GM11168 (cell line): Measurements from ENCODE around the gene GATA5.

Experiments
- in situ Hi-C: fragments of 300-500 bp; cut with MboI; formaldehyde crosslinking; loops from one replicate; pipeline ENCODE4 v1.12.0; 2022; ENCODE audit warnings: low sequenced_read_pairs; ENCODE audit not compliant: unreplicated experiment

GATA5 gene

DNA sequence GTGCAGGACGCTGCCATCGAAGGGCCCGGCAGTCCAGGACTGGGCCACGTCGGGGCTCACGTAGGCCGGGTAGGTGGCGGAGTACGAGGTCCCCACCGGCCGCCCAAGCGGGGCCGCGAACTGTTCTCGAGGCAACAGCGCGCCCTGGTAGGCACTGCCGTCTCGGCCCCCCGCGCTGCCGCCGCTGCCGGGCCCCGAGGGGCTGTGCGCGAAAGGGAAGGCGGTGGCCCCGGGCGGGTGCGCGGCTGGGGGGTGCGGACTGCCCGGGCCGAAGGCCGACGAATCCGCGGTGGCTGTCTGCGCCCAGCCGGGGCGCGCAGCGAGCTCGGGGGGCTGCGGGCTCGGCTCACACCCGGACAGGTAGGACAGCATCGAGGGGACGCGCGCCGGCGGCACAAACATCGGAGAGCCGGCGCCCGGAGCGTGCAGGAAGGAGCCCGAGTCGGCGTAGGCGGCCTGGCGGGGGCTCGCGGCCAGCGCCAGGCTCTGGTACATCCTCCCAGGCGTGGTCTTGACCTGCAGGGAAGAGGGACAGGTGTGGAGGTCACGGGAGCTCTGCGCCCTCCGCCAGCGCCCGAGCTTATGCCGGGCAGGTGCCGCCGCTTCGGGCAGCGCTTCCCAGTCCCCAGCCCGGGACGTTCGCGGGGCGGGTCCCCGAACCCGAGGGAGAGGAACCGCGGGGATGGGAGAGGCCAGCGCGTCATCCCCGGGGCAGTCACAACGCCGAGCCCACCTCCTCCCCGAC is 596 bp downstream of the GATA5 start:
- in situ Hi-C loops: no loop called here

DNA sequence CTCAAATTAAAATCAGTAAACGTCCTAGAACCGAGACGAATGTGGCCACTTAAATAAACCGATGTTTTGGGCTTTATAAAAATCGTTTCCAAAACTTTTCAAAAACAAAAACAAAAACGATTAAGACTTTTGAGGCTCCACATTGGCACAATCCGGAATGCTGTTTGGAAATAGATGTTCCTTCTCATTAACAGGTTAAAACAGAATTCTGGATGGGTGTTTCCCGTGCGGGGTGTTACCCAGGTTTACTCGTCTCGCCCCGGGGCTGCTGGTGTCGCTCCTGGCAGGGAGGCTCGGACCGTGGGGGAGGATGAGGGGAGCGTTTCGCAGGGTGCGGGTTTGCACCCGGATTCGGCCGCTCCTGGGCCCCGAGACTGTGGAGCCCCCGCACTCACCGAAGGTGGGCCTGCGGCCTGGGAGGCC is 1.2 kb downstream of the GATA5 start:
- in situ Hi-C loops: no loop called here

DNA sequence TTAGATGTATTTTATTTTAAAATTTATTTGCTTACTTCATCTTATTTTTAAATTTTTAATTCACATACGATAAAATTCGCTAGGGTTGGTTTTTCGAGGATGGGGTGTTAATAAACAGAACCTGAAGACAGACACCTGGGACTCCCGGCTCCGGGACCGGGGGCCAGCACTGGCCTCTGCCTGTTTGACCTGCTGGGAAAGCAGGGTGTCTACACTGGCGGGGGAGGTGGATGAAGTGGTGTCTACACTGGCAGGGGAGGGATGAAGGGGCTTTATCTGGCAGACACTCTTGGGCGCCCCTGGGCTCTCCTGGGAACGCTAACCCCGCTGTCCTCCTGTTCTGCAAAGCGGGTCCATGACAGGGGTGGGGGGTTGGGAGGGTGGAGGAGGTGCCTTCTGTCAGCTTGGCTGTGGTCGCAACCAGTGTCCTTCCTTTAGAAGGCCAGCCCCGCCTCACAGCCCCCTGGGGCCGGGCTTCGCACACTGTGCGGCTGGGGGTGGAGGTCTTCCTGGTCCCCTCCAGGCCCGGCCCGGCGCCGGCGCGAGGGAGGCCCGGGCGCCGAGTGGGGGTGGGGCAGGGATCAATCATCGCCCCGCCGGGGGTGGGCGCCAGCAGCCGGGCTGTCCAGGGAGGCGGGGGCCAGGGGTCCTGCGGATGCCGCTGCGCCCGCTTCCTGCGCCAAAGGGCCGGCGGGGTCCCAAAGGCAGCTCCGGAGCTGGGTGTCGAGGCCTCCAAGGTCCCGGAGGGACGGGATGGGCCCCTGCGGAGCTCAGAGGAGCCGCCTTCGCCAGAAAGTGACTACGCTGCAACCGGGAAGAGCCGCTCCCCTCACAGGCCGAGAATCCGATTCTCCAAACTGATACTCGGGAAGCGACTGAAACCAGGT is 1.8 kb downstream of the GATA5 start:
- in situ Hi-C loops: no loop called here

DNA sequence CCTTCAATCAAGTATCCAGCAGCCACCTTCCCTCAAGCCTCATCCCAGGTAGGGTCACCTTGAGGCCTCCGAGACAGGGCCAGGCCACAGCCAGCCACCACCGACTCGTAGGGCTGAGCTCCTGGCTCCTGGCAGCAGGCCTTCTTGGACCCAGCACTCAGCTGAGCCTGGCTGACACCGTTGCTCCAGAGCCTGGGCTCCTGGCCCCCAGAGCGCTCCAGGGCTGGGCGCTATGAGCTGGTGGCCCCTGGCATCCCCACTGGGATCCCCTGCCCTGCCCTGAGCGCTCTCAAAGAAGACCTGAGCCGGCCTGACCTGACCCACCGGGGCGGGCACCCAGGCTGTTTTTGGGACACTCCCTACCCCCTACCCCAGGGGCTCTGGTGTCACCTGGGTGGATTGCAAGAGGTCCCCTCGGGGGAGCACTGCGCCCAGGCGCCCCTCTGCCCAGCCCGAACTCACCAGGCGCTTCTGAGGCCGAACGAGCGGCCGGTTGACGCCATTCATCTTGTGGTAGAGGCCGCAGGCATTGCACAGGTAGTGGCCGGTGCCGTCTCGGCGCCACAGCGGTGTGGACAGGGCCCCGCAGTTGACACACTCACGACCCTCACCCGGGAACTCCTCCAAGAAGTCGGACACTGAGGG is 2.7 kb downstream of the GATA5 start:
- in situ Hi-C loops: no loop called here

DNA sequence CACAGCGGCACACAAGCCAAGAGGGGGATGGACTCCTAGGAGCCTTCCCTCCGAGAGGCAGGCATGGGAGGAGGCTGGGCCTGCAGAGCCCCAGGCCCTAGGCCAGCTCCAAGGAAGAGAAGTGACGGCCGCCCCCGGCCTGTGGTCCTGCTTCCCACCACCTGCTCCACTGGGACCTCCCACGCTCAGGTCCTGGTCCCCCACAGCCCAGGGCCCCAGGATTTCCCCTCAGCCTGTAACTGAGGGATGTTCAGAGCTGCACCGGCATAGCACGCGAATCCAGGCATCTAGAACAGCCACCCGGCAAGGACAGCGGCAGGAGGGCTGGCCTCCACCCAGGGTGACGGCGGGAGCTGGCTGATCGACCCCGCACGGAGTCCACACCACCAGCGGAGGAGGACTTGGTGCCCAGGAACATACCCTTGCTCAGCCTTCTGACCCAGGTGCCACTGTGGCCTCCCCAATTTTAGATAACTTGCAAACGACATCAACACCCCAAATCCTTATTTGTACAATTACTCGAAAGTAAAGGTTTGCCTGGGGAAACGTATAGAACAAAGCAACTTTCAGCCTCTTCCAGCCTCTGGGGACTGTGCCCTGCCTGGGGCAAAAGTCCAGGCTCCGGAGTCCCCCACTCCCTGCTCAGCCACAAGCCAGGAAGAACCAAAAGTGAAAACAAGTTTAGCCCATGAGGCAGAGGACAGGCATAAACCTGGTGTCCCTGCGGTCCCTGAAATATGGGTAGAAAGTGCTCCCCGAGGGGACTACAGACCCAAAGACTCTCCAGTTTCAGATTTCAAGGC is 3.5 kb downstream of the GATA5 start:
- in situ Hi-C loops: no loop called here

DNA sequence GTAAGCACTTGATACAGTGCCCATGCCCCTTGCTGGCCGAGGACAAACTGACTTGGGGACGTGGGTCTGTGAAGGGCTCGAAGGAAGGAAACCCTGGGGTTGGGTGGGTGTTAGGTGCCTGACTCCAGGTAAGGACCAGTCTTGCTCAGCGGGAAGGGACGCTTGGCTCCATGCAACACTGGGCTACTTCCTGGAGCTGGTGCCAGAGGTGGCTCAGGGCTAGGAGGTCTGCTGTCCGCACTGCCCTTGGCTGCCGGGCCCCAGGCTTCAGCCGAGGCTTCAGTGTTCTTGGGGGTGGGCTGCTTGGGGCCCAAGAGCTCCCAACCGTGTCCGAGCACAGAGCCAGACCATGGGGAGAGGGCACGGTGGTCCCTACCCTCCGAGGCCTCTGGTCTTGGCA is 5.3 kb downstream of the GATA5 start:
- in situ Hi-C loops: no loop called here

DNA sequence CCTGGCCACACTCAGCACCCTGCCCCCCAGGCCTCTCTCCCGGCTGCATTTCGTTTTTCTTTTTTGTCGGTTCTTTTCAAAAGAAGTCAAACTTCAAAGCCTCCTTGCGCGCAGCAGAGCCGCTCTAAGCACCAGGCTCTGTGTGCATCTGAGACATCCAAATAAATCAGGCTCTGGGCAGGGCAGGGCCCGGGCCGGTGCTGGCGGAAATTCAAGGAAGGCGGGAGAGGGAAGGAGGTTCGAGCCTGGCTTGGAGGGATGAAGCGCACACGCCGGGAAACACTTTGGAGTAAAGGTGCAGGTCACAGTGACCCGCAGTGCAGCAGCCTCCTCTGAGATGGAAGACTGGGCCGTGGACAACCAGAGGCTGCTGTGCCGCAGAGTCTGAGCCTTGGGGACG is 5.8 kb downstream of the GATA5 start:
- in situ Hi-C loops: no loop called here

DNA sequence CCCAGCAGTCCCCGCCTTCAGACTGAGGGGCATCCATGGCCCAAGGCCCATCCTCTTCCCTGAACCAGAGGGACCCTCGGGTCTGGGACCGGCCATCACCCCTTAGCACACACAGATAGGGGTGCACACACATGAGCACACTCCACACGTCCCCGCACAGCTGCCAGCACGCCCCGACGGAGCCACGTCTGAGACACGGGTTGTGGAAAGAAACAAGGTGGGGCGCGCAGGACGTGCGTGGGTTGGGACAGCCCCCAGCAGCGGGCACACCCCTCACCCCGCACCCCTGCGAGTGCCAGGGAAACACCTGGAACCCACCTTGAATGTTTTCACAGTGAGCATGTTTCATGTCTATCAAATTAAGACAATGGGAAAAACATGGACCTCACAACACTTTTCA is 6.4 kb downstream of the GATA5 start:
- in situ Hi-C loops: no loop called here

DNA sequence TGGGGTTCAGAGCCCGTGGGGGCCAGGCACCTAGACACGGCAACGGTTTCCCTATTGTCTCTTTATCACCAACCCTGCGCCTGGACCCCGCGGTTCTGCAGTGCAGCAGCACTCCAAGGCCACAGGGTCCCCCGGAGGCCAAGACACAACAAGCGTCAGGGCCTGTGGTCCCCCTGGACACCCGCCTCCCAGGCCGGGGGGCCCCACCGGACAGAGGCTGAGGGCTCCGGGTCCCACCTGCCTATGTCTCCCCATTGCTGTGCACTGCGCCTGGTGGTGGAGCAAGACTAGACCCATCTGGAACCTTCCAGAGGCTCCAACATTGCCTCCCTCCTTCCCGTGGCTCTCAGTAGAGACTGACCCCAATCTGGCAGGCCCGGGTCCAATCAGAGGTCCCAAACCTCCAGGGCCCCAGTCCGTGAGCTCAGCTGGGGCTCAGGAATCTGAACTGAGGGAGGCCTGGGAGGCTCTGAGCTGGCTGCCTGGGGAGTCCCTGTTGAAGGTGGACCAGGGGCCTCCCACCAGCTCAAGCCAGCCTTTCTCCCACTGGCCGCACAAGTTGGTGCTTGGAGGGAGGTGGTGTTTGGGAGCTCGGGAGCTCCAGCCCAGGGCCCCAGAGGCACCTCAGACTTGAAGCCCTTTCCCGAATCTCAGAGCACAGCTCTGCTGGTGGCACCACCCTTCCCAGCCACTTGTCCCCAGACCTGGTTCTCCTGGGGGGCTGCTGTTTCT is 8.8 kb downstream of the GATA5 start:
- in situ Hi-C loops: no loop called here

DNA sequence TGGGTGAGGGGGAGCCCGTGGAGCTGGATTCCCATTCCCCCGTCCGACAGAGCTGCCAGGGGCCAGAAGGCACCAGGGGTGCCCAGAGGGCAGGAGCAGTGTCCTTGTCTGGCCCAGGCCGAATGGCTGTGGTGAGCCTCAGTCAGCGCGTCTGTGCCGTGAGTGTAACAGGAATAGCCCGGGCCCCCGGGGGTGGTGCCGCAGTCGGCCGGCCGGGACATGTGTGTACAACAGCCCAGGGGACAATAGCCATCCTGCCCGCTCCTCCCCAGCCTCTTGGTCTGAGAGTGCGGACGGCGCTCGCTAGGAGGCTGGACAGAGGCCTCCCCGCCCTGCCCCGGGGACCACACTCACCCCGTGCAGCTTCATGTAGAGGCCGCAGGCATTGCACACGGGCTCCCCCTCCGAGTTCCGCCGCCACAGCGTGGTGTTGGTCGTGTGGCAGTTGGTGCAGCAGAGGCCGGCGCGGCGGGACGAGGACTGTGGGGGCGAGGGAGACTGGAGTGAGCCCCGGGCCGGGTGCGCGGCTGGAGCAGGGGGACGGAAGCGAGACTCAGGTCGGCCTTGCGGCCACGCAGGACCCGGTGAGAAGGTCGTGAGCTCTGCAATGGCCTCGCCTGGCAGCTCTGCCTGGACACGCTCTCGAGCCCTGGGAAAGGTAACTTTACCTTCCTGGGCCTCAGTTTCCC is 9.6 kb downstream of the GATA5 start:
- in situ Hi-C loops: no loop called here

DNA sequence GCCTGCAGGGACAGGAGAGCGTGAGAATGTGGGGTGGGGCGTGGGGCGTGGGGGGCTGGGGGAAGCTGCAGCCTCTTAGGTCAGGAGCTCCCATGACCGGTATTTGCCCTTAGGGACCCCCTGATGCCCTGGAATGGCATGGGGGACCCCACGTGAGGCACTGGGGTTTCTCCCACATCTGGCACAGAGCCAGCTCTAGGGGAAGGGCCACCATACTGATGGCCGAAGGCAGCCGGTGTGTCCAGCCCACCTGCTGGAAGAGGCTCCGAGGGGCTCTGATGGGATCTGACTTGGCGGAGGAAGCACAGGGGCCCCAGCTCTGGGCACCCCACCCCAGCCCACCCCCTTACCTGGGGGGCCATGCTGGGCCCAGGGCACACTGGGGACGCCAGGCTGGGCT is 10.8 kb downstream of the GATA5 start:
- in situ Hi-C loops: no loop called here

DNA sequence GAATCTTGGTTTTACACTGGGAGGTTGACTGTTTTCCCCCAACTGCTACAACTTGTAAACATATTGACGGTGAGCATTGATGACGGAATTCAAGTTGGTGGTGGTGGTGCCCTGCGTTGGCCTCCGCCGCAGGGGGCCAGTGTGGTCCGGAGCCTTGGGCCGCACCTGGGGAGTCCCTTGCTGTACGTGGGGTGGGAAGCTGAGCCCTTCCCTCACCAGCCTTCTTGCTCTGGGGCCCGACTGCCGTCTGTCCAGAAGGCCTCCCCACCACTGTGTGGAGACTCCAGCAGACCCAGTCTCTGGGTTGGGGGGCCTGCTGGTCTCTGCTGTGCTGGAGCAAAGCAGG is 11.4 kb downstream of the GATA5 start:
- in situ Hi-C loops: no loop called here

DNA sequence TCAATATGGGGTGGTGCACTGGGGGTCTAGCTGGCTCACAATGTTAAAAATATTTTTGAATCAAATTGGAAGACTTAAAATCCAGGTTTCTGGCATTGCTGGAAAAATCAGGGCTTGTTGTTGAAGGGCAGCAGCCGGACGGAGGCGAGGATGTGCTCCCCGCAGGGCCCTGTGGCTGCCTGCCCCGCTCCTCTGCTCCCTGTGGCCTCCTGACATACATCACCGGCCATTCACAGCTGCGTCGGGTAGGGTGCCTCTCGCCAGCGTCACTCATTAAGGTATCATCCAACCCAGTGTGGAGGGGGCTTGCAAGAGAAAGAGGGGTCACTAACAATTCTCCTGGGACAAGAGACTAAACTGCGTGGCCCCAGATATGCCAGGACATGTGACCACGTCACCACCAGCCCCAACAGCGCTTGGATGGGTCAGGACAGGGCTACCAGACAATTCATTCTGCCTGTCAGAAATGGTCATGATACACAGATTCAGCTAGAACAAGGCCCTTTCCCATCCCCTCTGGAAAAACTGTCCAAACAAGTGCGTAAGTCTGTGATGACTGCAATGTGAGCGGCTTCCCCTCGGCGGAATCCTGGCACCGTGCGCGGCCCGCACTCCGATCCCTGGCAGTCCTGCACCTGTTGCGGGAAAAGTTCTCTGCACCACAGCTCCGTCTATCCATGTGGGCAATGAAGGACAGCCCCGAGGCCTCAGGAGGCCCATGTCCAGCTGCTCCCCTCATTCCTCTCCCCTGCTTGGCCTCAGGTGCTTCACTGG is 12.0 kb downstream of the GATA5 start:
- in situ Hi-C loops: no loop called here

DNA sequence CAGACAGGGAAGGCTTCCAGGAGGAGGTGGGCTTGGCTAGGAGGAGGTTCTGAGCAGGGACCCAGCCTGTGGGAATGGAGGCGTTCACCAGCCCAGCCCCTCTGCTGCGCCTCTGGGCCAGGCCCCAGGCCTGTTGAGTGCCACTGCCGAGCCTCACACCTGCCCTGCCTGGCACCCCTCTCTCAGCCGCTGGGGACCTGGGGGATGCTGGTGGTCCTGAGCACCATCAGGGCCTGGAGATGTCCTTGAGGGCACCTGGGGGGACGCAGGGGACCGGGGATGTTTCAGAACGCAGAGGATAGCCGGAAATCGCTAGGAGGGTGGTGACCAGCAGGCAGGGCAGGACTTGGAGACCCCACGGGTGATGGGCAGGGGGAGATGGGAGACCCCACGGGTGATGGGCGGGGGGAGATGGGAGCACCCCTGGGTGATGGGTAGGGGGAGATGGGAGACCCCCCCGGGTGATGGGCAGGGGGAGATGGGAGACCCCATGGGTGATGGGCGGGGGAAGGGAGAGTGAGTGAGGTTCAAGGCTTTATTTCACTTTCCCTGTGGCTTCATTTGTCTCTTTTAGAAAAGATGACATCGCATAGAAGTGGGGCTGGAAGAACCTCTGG is 12.7 kb downstream of the GATA5 start:
- in situ Hi-C loops: no loop called here

DNA sequence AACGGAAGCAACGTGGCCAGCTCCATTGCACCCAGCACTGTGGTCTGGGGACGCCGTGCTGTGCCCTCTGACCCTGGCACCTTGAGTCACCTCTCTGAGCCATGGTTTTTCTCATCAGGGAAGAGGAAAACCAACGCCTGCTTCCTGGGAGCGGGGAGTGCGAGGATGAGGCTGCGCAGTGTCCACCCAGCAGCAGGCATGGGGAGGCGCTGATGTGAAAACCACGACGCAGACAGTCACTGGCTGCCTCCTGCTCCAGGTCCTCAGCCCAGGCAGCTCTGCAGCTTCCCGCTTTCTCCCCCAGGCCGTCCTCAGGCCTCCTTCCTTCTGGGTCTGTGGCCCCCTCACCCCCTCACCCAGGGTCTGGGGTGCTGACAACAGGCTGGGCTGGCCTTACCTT is 14.0 kb downstream of the GATA5 start:
- in situ Hi-C loops: no loop called here

DNA sequence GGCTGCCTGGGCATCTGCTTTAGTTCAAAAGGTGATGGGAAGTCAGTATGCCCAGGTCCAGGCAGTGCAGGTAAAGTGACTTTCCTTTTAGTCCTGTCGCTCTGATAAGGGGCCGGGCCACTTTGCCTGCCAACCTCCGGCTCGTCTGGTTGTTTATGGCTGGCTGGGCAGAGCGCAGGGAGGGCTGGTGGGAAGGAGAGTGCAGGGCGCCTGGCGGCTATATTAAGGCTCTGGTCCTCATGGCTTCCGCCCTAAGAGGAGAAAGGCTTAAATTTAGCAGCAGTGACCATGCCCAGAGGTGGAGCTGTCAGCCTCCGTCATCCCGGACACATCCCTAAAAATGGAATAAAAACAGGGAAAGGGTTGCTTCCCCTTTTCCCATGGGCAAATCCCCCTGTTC is 14.6 kb downstream of the GATA5 start:
- in situ Hi-C loops: no loop called here

DNA sequence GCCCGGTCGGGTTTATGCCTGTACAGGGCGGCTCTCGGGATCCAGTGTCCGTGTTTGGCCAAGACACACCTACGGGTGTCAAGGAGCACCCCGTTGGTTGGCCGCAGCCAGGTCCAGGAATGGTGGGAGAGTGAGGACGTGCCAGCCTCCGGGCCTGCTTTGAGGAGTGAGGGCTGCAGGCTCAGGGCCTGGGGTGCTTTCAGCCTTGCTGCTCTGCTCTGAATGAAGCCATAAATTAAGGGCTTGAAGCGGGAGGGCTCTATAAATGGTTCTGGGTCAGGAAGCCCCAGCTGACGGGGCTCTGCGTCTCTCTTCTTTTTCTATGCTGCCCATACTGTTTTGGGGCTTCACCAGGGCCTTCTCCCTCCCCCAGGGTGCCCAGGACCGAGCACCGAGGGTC is 15.1 kb downstream of the GATA5 start:
- in situ Hi-C loops: no loop called here

DNA sequence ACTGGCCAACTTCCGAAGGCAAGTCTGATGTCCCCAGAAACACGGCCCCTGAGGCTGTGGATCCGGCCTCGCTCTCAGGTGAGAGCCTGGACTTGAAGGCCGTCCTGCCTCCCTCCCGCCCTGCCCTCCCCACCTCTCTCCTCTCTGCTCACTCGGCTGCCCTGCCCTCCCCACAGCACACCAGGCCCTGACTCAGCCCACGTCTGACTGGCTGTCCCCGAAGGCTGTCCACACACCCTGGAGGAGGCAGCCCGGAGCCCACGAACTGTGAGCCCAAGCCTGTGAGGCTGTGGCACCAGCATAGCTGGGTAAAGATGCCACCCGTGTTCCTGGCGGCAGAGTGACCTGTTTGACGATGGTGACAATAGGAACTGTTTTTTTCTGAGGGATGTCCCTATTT is 16.3 kb downstream of the GATA5 start:
- in situ Hi-C loops: no loop called here
